Measurements from ENCODE around the gene ARHGEF4. TPM values are rescaled to one million over a fixed set of nuclear protein-coding genes. Genes with fewer than 3 reads are reported as not detected.

Gene ARHGEF4
- total RNA-seq, 1 donor from 2014 or later, result 9.3 TPM

DNA sequence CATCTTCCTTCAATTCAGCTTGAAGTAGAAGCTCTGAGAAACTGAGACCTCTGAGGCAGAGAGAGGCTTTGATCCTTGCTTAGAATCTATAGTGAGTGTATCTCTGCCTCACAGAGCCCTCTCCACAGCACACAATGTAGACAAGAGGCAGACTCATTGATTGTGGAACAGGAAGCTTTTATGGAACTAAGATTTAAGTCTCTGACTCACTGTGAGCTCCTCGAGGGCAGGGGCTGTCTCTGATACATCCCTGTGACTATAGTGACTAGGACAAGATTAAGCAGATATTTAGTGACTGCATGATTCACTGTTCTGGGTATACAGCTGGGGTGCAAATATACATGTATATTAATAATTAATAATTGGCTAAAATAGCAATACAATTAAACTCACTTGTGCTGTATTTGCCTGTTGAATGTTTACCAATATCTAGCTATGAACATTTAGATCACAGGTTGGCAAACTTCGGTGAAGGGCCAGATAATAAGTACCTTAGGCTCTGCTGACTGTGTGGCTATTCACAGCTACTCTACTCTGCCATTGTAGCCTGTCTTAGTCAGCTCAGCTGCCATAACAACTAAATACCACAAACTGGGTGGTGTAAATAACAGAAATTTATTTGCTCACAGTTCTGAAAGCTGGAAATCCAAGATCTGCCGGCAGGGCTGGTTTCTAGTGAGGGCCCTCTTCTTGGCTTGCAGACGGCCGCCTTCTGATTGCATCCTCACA, 54.4 kb downstream of the ARHGEF4 start:
- TF ChIP-seq, protein P1, sequence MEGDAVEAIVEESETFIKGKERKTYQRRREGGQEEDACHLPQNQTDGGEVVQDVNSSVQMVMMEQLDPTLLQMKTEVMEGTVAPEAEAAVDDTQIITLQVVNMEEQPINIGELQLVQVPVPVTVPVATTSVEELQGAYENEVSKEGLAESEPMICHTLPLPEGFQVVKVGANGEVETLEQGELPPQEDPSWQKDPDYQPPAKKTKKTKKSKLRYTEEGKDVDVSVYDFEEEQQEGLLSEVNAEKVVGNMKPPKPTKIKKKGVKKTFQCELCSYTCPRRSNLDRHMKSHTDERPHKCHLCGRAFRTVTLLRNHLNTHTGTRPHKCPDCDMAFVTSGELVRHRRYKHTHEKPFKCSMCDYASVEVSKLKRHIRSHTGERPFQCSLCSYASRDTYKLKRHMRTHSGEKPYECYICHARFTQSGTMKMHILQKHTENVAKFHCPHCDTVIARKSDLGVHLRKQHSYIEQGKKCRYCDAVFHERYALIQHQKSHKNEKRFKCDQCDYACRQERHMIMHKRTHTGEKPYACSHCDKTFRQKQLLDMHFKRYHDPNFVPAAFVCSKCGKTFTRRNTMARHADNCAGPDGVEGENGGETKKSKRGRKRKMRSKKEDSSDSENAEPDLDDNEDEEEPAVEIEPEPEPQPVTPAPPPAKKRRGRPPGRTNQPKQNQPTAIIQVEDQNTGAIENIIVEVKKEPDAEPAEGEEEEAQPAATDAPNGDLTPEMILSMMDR (IDR thresholded peaks at IDR 0.05; ENCODE audit: insufficient read depth, low read length, poor library complexity, severe bottlenecking), result no peak

DNA sequence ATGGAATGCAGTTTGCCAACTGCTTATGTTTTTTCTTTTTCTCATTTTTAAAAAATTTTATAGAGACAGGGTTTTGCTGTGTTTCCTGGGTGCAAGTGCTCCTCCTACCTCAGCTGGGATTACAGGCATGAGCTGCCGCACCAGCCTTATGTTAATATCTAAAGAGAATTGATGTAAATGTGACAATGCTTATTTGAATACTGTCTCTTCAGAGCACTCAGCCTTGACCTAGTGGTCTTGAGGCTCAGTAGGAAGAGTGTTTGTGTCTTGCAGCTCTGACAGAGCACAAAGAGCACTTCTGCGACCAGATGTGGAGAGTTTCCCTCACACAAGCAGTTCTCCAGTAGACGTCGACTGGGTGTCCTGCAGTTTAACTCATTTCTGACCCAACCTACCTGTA, 55.3 kb downstream of the ARHGEF4 start:
- no peak overlapping the region for H3K4me3 ChIP-seq (ENCODE audit: low read depth, low read length)
- DNase-seq (ENCODE audit: low read depth), result no peak
- no peaks in the 10 kb centered on the region for H3K27me3 ChIP-seq (ENCODE audit: control insufficient read depth, insufficient read depth, low read length)
- H3K36me3 ChIP-seq (ENCODE audit: control insufficient read depth, insufficient read depth, low read length), result no peaks in the 10 kb centered on the region
- TF ChIP-seq, protein P1 (IDR thresholded peaks at IDR 0.05; ENCODE audit: insufficient read depth, low read length, poor library complexity, severe bottlenecking), result no peak

More for the DNA sequence above, 54.4 kb downstream of the ARHGEF4 start:
- no peak for DNase-seq (ENCODE audit: low read depth)
- H3K27me3 ChIP-seq (ENCODE audit: control insufficient read depth, insufficient read depth, low read length), result no peaks in the 10 kb centered on the region
- no peak overlapping the region for H3K4me3 ChIP-seq (ENCODE audit: low read depth, low read length)
- H3K36me3 ChIP-seq (ENCODE audit: control insufficient read depth, insufficient read depth, low read length), result no peaks in the 10 kb centered on the region

DNA sequence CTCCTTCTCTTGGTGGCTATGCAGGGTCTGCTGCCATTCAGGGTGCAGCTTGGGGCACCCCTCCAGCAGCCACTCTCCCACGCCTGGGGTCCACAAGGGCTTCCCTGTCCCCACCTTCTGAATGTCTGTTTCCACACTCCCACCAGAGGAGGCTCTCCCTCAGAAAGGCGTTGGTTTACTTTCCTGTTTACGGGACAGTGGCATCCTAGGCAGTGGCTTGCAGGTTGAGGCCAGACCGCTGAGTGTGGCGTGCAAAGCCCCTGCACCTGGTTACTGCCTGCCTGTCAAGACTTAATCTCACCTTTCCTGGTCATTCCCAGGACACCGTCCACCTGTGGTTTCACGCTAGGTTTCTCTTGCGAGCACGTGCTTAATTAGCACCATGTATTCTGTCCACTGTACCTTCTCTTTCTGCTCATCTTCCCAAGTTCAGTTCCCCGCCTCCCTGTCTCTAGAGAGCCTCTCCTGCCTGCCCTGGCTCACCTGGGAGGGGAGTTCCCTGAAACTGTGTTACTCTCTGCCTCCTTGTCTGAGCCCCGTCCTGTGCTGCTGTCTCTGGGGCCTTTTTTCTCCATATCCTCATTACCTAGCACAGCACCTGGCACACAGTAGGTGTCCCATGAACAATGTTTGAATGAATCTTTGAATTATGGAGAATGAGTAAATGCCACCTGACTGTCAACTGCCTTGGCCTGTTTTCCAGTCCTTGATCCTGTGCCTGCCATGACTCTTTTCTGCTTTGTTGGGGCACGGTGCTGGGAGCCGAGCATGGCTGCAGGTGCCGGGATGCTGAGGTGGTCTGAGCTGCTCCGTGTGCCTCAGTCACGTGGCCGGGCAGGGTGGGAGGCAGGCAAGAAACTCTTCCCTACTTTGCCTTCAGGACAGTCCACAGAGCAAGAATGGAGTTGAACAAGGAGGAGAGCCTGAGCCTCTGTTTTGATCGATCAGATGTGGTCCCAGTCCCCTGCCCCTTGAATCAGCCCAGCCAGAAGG, 56.4 kb downstream of the ARHGEF4 start:
- H3K4me3 ChIP-seq (ENCODE audit: low read depth, low read length), result no peak overlapping the region
- H3K27me3 ChIP-seq (ENCODE audit: control insufficient read depth, insufficient read depth, low read length), result no peaks in the 10 kb centered on the region
- TF ChIP-seq, protein P1 (IDR thresholded peaks at IDR 0.05; ENCODE audit: insufficient read depth, low read length, poor library complexity, severe bottlenecking), result no peak
- no peaks in the 10 kb centered on the region for H3K36me3 ChIP-seq (ENCODE audit: control insufficient read depth, insufficient read depth, low read length)
- no peak for DNase-seq (ENCODE audit: low read depth)

DNA sequence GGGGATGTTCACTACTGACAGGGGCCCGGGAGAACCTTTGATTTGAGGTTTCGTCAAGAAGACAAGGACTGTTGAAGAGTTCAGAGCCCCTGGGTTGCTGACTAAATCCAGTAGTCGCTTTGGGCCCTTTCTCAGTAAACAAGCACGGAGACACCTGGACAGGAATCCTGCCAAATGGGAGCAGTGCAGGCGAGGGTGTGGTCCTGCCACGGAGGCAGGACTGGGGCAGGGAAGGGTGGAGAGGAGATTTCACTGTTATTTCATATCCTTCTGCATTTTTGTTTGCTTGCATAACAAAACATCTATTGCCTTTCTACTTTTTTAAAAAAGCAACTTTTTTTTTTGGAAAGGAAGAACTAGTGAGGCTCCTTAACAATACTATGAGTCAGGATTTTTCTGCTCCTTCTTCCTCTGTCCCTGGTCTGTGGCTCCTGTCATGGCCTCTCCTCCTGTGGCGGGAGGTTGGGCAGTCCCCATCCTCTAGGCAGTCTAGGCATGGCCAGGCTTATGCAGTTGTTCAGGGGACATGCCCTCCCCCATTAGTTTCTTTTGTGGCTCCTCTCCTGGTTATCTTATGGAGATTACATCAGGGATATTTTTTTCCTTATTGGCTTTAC, 57.7 kb downstream of the ARHGEF4 start:
- TF ChIP-seq, protein P1 (IDR thresholded peaks at IDR 0.05; ENCODE audit: insufficient read depth, low read length, poor library complexity, severe bottlenecking), result no peak
- Histone ChIP-seq H3K36me3 (ENCODE audit: control insufficient read depth, insufficient read depth, low read length) (no peaks in the 10 kb centered on the region), H3K27me3 (ENCODE audit: control insufficient read depth, insufficient read depth, low read length) (no peaks in the 10 kb centered on the region), H3K4me3 (ENCODE audit: low read depth, low read length) (no peak overlapping the region)
- no peak for DNase-seq (ENCODE audit: low read depth)

DNA sequence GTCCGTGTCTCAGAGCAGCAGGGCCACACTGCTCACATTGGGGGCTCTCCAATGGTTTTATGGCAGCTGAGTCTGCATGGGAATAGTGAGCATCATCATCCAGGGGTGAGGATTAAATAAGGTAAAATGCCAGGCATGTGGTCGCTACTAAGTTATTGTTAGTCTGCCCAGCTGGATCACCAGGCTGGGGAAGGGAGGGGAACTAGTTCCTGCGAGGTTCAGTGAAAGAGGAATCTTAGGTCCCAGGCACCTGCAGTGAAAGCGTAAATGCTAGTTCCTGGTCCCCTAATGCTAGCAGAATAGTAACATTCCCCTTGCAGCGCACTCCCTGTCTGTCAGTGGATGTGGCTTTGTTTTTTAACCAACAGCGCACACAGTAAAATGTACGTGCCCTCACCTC, 60.1 kb downstream of the ARHGEF4 start:
- Histone ChIP-seq H3K36me3 (ENCODE audit: control insufficient read depth, insufficient read depth, low read length) (no peaks in the 10 kb centered on the region), H3K27me3 (ENCODE audit: control insufficient read depth, insufficient read depth, low read length) (no peaks in the 10 kb centered on the region), H3K4me3 (ENCODE audit: low read depth, low read length) (no peak overlapping the region)
- DNase-seq (ENCODE audit: low read depth), result no peak
- TF ChIP-seq, protein P1 (IDR thresholded peaks at IDR 0.05; ENCODE audit: insufficient read depth, low read length, poor library complexity, severe bottlenecking), result no peak
